Activated effector memory CD4-positive, alpha-beta T cell treated with Interleukin-2 at 50 U/mL for 16 hours (primary cell): Measurements from ENCODE around the gene ZNF254.
"Not testable (repeated sequence)": the region's sequence is repeated elsewhere in the genome, so short reads cannot be mapped to it uniquely, and the experiment has no call there.

ENCODE experiments used
- DNase-seq: peaks from one replicate; pipeline ENCODE4 v3.0.0-alpha.2; 2020

Gene ZNF254

DNA sequence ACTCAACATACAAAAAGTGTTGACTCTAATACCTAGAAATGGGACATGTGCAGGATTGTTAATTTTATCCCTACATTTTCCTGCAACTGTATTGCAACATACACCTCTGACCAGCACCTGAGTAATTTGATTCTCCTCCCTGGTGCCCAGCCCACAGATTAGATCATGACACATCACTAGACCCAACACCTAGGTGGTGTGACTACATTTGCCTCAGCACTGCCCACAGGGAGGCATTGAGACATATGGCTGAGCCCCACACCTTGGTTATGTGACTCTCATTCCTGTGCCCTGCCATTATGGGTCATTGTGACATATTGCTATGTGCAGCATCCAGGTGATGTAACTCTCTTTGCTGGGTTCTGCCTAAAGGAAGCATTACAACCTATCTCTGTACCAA is 13.2 kb upstream of the ZNF254 start:
- DNase-seq: no peak

DNA sequence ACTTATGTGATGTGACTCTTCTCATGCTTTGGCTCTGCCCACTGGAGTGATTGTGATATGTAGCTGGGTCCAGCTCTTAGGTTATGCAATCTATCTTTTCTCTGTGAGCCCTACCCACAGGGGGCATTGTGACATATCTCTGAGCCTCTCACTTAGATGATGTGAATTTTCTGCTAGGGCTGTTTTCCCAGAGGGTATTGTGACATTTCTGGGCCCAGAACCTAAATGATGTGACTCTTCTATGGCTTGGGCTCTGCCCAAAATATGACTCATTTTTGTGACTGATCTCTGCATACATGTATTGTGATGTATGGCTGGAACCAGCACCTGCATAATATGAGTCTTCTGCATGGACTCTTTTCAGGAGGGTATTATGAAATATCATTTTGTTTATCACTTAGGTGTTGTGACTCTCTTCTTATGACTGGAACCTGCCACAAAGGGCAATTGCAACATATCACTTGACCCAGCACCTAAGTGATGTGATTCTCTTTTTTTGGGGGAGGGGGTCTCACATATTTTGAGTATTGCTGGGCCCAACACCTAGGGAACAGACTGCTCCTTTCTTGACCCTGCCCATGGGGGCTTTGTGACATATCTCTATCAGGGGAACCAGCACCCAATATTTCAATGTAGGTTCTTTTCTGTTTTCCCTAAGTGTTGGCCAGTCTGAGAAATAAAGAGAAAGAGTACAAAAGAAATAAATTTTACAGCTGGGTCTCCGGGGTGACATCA is 12.1 kb upstream of the ZNF254 start:
- no peak for DNase-seq

DNA sequence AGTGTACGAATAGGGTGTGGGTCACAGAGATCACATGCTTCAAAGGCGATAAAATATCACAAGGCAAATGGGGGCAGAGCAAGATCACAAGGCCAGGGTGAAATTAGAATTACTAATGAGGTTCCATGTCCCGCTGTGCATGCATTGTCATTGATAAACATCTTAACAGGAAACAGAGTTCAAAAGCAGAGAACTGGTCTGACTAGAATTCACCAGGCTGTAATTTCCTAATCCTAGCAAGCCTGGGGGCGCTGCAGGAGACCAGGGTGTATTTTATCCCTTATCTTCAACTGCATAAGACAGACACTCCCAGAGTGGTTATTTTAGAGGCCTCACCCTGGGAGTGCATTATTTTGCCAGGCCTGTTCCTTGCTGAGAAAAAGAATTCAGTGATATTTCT is 11.5 kb upstream of the ZNF254 start:
- not testable (repeated sequence) for DNase-seq

DNA sequence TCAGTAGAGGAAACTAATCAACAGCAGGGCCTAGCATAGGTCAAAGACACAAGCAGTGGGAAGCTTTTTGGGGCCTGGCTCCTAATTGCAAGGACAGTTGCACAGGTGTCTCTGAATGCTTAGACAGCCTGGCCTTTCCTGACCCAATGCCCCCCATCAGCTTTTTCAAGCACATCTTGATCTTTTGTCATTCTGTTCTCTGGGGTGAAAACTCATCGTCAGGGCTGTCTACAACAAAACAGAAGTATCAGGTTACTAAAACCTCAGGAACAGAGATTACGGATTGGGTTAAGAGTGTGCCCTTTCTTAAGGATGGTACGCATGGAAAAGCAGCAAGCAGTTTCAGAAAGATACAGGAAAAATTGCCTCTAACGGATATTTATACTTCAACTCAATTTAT is 8.3 kb upstream of the ZNF254 start:
- DNase-seq: no peak

DNA sequence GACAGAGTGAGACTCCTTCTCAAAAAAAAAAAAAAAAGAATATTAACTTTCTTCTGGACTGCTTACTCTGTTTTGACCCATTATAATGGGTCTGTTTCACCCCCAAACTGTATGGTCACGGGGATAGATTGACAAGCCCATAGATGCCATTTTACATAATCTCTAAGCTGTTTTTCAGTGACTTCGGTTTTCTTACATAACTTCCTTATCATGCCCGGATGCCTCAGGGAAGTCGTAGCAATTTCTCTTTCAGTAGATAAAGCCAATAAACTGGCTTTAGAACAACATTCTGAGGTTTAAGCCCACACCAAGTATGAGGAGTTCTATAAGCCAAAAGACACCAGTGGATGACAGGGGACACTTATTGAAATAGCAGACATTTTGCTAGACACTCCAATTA is 5.9 kb upstream of the ZNF254 start:
- no peak for DNase-seq

DNA sequence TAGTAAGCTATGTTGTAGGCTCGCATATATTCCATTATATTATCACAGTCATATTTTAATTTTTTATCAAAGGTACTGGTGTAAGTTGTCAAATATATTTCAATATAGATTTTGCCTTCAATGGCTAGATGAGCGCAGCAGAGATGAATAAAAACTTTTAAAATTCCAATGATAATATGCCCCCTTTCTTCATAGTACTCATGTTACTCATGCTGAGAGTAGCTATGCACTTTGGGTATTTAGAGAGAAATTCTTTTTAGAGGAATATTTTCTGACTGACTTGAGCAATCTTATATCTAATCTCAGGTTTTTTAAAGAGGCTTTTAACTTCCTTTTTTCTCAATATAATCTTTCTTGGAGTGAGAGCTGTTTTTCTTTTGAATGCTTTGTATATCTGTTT is 11.4 kb downstream of the ZNF254 start:
- DNase-seq: no peak

DNA sequence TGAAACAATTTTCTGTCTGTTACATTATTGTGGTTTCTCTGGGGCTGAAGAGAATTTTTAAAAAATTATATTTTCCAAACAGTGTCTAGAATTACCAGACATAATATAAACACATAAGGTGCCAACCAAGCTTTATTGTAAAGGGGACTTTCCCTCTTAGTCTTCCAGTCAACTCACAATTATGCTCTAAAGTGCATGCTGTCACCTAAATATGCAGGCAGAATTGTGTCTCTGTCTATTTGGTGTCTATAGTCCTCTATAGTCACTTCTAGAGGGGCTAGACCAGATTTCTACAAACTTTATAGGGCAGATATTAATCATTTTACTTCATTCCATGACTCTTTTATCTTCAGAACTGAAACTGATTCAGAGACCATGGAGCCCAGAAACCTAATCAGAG is 12.8 kb downstream of the ZNF254 start:
- DNase-seq: no peak

DNA sequence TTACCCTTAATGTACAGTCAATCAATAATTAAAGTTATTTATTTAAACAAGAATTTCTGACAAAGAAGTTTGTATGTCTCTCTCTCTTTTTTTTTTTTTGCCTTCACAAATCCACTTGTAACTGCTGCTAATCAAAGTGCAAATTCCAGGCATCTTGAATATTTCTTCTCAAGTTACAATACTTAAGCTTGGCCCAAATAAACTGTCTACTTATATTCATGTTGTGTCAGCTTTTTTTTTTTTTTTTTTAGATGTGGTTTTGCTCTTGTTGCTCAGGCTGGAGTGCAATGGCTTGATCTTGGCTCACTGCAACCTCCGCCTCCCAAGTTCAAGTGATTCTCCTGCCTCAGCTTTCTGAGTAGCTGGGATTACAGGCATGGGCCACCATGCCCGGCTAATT is 13.6 kb downstream of the ZNF254 start:
- DNase-seq: not testable (repeated sequence)

DNA sequence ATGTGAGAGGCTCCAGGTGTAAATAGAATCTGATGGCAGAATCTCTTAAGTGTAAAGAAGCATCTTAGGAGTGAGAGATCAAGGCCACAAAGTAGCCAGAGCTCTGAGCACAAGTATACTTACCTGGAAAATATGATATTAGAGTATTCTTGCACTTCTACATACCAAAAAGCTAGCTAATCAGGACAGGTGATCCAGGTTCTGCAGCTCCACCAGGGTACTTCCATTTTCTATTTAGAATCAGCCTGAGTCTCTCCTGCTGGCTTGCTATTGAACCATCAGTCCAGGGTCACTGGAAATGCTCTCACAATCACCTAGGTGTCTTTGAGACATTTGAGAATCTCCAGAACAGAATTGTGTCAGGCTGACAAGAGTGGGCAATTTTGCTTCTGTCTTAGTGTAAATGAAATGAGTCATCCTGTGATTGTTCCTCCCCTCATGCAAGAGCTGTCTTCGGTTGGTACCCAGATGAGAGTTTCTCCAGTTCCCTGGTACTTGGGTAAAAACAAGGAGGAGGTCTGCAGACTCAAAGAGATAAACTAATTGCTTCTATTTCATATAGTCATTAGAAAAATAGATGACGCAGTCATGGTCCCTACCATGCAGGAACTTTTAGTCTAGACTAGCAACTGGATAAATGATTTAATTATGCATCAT is 14.6 kb downstream of the ZNF254 start:
- no peak for DNase-seq

DNA sequence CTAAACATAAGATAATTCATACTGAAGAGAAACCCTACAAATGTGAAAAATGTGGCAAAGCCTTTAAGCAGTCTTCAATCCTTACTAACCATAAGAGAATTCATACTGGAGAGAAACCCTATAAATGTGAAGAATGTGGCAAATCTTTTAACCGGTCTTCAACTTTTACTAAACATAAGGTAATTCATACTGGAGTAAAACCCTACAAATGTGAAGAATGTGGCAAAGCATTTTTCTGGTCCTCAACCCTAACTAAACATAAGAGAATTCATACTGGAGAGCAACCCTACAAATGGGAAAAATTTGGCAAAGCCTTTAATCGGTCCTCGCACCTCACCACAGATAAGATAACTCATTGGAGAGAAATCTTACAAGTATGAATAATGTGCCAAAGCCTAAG is 40.6 kb downstream of the ZNF254 start:
- no peak for DNase-seq

DNA sequence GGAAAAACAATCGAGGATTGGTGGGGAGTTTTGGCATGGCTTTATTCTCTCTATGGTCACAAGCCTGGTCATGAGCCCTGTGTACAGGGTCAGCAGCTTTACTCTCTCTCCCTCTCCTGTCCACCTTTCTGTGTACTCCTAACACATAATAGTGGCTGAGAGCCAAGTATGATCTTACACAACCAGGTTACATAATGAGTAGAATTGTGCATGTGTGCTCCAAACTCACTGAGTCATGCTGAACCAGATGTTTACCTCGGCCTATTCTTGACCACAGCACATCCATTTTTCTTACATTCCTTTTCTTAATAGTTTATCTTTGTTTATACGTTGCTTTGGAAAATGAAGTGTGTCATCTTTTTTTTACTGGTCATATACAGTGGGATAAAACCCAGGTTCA is 53.1 kb downstream of the ZNF254 start:
- DNase-seq: no peak

DNA sequence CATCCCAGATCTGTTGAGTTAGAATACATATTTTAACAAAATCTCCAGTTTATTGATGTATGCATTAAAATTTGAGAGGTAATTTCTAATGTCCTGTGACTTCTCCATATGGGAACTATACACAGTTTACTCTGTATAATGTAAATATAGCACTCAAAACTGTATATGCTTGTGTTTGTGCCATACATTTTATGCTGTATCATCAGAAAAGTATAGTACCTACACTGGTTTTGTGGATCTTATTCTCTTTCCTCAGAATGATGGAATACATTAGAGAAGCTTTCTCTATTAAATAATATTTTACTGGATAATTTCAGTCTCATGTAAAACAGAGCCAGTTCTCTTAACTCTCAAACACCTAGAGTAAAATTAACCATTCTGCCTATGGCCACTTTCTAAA is 53.6 kb downstream of the ZNF254 start:
- no peak for DNase-seq

DNA sequence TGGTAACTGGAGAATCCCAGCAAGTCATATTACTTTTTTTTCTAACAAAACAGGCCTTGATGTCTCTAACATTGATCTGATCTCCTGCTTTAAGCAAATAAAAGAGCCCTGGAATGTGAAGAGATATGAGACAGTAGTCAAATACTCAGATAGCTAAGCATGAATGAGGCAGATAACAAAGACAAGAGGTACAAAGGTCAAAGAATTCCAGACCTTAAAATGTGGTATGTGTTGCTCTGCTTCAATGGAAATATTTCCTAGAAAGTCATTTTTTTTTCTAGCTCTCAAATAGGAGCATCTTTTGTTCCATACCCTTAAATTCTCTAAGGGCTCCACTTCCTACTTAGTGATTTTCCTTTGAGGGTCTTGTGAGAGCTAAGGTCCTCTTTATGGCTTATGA is 54.6 kb downstream of the ZNF254 start:
- no peak for DNase-seq

DNA sequence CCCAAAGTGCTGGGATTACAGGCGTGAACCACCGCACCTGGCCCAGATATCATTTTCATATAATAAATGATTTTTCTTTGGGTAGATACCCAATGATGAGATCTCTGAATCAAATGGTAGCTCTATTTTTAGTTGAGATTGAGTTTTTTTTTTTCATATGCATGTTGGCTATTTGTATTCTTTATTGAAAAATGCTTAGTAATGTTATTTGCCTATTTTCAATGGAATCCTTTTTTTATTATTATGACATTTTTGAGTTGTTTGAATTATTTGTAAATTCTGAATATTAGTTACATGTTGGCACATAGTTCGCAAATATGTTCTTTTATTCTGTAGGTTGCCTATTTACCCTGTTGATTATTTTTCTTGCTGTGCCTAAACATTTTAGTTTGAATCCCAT is 55.8 kb downstream of the ZNF254 start:
- DNase-seq: no peak

DNA sequence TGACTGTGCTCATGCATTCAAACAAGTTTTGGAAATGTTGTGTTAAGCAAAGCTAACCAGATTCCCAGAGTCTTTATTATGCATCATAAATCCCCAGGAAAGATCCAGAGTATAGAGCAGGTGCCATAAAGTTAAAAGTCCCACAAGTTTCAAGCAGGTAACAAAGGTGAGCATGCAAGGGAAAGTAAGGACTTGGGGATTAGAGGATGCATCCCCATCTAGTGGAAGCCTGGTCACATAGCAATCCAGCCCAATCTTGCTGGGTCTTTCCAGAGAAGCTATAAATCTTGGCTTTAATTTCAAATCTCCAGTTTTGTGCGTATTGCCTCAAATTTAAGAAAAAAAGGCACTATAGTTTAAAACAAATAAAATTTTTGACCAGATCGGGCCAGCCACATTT is 72.7 kb downstream of the ZNF254 start:
- no peak for DNase-seq

DNA sequence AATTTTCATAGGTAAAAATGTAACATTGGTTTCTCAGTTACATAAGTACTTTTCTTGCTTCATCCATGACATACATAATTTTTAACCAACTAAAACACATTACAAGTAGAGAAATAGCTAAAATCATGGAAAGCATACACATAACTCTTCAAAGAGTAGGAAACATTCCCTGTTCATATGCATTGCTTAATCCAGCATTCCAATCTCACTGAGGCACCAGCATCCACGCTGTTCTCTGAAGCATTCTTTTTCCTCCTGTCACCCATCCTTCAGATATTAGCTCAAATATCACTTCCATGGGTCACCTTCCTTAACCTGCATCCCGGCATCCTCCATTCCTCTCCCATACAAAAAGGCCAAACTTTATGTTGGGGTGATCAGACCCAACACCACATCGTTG is 79.1 kb downstream of the ZNF254 start:
- DNase-seq: no peak

DNA sequence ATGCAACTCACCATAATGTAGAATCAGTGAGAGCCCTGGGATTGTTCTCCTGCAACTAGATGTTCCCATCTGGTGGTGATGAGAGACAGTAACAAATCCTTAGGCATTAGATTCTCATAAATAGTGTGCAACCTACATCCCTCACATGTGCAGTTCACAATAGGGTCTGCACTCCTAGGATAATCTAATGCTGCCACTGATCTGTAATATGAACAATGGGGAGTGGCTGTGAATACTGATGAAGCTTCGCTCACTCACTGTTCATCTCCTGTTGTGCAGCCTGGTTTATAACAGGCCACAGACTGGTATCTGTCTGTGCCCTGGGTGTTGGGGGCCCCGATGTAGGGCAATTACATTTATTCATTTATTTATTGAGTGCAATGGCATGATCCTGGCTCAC is 86.9 kb downstream of the ZNF254 start:
- DNase-seq: no peak

DNA sequence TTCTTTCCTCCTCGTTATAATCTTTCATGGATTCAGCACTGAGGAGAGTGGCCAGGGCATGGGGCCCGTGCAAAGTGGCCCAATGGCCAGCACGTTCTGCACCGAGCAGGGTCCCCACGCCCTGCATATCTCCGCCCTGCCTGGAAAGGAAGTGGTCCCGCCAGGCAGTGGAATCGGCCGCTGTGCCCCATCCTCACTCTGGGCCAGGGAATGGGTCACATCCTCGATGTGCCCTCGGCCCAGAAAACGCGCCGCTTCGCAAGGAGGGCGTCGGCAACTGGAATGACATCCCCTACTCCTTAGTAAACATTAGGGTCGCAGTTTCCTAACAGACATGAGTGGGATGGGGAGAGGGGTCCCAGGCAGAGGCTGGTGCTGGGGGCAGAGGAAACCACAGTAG is 90.7 kb downstream of the ZNF254 start:
- DNase-seq: no peak

DNA sequence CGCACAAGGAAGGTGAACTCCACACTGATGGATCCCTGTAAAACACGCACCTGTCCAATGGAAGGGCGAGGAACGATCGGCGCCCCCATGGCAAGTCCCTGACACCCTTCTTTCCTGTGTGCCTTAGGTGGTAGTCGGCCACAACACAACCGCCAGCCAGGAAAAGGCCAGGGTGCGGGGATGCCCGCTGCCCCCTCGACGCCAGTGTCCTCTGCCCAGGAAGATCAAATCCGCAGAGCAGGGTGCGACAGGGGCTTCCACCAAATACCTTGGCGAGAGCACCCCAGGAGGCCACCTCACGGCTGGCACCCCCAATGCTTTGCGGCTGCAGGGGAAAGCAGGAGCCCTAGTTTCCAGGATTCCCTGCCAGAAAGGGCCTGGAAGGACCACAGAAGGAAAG is 91.2 kb downstream of the ZNF254 start:
- DNase-seq: no peak
